Measurements from ENCODE around the gene BLVRB.
"Not testable (repeated sequence)": the region's sequence is repeated elsewhere in the genome, so short reads cannot be mapped to it uniquely, and the experiment has no call there.

BLVRB gene

DNA sequence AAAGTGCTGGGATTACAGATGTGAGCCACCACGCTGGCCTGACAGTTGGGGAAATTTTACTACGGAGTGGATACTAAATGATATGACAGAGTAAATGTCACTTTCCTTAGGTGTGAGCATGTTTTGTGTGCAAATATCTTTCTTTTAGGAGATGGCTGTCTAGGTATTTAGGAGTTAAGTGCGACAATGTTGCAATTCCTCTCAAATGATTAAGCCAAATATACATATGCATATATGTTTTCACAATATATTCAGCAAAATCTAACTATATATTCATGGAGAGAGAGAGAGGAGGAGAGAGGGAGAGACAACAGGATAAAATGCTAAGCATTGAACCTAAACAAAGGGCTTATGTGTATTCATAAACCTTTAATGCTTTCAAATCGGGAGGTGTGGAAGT, 16.0 kb downstream of the BLVRB start:
- no peak for DNase-seq (ENCODE audit: low spot score)

DNA sequence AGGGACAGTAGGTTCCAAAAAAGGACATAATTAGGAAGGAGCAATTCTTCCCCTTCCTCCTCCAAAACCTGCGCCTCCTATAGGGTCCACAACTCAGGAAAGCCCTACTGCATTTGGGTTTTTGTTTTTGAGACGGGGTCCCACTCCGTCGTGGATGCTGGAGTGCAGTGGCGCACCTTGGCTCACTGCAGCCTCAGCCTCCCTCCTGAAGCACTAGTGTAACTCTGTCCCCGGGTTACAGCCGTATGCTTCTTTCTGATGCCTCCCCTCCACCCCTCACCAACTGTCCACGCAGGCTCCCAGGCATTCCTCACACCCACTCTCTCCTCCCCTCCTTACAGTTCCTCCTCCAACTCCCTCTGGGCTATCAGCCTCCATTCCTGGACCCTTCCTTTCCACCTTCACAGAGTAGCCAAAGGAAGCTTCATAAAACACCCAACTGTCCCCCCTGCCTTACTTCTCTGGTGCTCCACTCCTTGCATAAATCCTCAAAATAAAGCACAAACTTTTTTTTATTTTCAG, 19.2 kb downstream of the BLVRB start:
- DNase-seq (ENCODE audit: low spot score), result no peak

DNA sequence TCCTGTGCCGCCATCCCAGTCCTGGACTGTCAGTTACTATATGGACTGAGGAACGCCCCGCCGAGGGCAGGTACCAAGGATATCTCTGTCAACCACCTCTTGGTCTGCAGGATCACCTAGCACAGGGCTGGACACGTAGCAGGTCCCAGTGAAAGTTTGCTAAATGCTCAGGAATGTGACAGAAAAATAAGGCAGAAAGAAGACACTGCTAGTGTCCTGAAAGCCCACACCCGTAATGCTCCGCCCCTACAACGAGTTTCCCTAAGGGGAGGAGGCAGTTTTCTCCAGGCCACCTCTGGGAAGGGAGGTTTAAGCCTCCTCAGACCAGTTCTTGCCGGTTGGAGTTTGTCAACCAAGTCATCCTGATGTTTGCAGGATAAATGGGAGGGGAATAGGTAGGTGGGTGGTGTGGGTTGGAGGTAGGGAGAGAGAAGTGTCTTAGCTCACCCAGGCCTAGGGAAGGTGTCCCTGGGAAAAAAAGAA, 19.7 kb downstream of the BLVRB start:
- DNase-seq (ENCODE audit: low spot score), result no peak

DNA sequence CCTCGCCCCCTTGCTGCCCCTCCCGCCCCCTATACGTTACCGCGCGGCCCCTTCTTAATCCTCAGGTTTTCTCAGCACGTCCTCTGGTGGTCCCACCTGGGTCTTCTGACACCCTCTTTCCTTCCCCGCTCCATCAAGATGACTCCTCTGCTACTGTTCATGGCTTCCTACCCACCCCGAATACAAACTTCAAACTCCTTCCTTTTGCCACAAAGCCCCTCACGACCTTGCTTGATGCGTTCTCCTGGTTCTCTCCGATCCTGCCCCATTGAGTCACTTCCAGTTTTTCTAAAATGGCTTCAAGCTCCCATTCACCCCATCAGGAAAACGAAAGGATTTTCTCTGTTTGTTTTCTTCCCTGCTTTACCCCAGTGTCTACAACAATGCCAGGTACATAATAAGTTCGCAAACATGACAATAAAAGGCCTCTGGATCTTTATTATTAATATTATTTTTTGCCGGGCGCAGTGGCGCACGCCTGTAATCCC, 20.7 kb downstream of the BLVRB start:
- DNase-seq (ENCODE audit: low spot score), result no peak

DNA sequence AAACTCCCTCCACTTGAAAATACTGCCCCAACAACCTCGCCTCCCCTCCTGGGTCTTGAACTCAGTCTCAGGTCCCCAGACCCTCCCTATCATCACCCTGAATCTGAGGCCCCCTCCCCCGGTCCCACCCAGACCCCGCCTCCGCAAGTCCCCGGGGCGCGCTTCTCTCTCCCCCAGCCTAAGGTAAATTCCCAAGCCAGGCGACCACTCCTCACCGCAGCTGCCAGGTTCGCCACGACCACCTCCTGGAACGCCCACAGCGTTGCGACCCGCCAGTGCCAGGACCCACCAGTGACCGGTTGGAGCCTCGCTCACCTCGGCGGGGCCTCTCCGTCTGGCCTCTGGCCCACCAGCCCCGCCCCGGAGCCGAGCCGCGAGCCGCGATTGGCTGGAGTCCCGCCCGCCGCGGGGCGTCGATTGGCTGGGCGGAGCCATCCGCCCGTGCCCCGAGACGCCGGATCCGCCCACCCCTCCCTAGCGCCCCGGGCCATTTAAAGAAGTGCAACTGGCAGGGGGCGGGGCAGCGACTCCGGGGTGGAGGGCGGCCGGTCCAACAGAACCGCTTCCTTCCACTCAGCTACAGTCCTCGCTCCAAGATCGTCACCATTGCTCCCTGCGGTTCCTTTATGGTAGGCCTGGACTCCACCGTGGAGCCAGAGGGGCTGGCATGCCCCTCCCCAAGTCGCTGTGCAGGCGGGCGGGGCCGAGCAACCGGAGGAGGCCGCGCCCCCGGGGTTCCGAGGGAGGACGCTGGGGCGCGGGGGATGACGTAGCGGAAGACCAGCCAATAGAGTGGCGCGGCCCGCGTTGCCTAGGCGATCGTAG, 21.3 kb downstream of the BLVRB start, which contains the start of gene SERTAD3:
Gene SERTAD3, minus strand, starts transcription at position 336 of the 825 bp plus-strand sequence. CDS start 2,255 bp downstream, outside the sequence.
- peak; percentile 95 for DNase-seq (ENCODE audit: low spot score)

DNA sequence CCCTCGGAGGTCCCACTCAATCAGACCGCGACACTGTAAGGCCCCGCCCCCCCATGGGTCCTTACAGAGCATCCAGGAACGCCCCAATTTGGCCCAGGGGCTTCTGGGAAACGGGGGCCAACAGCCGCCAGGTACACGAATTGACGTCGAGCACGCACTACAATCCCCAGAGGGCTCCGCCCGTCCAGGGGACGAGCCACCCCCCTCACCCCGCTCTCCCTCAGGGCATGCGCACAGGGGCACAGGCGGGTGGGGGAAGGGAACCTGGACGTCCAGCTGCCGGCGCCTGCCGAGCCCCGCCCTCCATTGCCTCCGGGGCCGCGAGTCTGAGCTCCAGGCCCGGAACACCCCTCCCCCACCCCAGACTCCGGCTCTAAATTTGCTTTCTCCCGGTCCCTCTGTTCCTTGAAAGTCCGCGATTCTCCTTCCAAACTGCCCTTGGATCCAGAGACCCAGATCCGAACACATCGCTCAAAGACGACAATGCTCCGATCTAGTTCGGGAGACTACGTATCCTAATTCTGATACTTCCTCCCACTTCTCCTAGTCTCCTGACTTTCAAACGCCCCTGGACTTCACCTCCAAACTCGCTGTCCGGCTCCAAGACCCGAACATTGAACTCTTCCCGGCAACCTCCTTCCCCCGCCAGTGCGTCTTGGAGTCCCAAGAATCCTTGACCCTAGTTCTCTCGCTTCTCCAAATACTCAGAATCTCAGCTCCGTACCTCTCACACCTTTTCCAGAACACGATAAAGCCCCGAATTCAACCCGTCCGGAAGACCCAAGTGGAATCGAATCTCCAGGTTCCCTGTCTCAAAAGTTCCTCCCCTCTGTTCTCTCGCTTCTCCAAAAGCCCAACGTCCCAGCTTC, 22.2 kb downstream of the BLVRB start:
- peak; percentile 99 for DNase-seq (ENCODE audit: low spot score)

DNA sequence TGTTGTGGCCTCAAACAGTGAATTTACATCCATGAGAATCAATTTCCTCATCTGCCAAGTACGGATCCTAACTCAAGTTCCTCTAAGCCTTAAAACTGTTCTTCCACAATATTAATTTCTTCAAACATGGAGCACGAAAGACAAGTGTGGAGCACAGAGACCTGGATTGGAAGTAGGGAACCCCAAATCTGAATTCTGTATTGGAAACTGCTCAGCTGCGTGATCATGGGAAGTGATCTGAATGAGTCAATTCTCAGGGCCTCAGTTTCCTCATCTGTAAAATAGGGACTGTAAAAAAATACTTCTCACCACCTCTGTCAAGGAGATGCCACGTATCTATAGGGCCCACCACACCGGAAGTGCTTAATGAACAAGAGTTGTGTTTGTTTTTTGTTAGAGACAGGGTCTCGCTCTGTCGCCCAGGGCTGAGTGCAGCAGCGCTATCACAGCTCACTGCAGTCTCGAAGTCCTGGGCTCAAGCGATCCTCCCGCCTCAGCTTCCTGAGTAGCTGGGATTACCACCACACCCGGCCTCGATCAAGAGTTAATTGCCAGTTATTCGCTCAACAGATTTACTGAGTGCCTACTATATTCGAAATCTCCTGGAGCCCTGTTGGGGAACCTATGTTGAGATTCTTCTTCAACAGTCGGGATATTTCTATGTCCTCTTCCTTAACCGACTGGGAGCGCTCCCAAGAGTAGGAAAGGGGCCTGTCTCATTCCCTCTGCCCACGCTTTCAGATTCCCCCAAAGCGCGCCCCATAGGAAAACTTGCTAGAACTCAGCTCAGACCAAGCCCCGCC, 23.0 kb downstream of the BLVRB start:
- DNase-seq (ENCODE audit: low spot score), result no peak

DNA sequence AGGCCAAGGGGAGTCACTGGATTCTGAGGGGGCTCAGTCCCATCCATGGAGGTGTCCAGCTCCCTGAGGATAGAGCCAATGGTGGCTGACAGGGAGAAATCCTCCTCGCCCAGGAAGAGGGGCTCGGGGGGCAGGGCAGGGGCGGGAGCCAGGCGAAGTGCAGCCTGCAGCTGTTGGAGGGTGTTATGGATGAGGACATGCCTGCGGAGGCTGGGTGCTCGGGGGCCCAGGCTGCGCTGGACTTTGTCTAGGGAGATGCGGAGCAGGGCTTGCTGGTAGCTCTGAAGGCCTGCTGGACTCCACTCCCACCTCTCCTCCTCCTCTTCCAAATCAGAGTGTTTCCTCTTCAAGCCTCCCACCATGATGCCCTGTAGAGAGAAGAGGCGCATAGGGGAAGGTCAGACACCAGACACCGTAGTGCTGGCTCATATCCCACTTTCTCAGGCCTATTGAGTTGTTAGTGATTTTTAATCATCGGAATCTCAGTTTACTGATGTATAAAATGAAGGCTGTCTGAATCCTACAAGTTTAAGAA, 23.8 kb downstream of the BLVRB start:
- no peak for DNase-seq (ENCODE audit: low spot score)

DNA sequence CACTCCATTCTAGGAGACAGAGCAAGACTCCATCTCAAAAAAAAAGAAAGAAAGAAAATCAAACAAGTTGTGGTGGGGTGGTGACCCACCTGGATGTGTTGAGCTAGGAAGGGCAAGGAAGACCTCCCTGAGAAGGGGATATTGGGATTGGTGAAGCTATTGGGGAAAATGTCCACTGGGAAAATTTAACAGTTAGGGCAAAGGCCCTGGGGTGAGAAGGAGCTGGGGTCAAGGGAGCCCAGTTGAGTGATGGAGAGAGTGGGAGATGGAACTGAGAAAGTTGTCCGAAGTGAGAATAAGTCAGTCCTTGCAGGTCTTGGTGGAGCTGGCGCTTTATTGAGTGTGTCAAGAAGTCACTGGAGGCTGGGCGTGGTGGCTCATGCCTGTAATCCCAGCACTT, 27.3 kb downstream of the BLVRB start:
- DNase-seq (ENCODE audit: low spot score), result no peak

DNA sequence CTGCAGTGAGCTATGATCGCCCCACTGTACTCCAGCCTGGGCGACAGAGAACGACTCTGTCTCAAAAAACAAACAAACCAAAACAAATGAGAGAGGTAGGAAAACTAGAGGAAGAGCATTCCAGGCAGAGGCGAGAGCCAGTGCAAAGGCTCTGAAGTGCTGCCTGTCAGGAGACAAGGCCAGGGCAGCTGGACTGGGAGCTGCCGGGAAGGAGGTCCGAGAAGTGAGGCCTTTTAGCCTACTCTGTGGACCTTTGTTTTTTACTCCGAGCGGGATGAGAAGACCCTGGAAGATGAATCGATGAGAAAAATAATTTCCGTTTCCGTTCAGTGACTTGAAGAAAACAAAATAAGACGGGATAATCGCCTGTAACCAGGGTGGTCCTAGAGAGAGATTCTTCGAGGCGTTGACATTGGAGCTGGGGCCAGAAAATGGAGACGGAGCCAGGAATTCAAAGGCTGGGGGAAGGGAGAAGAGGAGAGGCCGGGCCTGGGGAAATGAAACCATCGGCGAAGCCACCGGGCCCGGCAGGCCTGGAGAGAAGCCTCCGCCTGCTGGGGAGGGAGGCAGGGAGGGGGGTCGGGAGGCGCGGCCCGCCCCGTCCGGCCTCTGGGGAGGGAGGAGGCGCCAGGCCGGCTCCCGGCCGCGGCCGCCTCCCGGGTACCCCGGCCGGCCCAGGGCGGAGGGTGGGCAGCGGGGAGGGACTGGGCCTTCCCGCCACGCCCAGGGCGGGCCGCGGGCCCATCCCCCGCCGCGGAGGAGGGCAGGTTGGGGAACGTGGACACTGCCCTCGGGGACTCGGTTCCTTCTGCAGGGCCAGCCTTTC, 31.9 kb downstream of the BLVRB start:
- peak; percentile 39 for DNase-seq (ENCODE audit: low spot score)

DNA sequence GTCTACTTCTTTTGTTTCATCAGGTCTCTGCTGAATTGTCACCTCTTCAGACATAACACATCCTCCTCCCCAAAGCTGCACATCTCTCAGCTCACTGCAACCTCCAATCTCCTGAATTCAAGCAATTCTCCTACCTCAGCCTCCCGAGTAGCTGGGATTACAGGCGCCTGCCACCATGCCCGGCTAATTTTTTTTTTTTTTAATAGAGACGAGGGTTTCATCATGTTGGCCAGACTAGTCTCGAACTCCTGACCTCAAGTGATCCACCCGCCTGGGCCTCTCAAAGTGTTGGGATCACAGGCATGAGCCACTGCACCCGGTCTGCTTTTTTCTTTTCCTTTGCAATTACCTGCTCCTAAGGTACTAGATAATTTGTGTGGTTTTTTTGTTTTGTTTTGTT, 32.8 kb downstream of the BLVRB start:
- DNase-seq (ENCODE audit: low spot score), result not testable (repeated sequence)

DNA sequence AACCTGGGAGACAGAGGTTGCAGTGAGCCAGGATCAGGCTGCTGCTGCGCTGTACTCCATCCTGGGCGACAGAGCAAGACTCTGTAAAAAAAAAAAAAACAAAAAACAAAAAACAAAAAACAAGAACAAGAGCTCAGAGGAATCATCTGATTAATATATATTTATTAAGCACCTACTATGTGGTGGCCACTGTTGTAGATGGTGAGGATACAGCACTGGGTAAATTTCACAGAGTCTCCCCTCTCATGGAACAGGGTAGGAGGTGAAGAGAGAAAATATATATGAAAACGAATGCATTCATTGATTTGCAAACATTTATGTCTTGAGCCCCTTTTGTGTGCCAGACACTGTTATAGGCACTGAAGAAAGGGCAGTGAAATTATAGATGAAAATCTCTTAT, 33.8 kb downstream of the BLVRB start:
- DNase-seq (ENCODE audit: low spot score), result no peak

DNA sequence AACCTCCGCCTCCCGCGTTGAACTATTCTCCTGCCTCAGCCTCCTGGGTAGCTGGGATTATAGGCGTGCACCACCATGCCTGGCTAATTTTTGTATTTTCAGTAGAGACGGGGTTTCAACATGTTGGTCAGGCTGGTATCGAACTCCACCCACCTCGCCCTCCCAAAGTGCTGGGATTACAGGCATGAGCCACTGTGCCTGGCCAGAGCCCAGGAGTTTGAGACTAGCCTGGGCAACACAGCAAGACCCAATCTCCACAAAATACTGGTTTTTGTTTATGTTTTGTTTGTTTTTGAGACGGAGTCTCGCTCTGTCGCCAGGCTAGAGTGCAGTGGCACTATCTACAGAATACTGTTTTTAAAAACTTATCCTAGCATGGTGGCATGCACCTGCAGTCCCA, 35.3 kb downstream of the BLVRB start:
- DNase-seq (ENCODE audit: low spot score), result not testable (repeated sequence)

DNA sequence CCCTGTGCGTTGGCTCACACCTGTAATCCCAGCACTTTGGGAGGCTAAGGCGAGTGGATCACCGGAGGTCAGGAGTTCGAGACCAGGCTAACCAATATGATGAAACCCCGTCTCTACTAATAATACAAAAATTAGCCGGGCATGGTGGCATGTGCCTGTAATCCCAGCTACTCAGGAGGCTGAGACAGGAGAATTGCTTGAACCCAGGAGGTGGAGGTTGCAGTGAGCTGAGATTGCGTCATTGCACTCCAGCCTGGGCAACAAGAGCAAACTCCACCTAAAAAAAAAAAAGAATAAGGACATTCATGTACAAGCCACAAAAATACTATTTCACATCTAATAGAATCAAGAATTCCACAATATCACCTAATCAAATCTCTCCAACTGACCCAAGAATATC, 37.3 kb downstream of the BLVRB start:
- not testable (repeated sequence) for DNase-seq (ENCODE audit: low spot score)

DNA sequence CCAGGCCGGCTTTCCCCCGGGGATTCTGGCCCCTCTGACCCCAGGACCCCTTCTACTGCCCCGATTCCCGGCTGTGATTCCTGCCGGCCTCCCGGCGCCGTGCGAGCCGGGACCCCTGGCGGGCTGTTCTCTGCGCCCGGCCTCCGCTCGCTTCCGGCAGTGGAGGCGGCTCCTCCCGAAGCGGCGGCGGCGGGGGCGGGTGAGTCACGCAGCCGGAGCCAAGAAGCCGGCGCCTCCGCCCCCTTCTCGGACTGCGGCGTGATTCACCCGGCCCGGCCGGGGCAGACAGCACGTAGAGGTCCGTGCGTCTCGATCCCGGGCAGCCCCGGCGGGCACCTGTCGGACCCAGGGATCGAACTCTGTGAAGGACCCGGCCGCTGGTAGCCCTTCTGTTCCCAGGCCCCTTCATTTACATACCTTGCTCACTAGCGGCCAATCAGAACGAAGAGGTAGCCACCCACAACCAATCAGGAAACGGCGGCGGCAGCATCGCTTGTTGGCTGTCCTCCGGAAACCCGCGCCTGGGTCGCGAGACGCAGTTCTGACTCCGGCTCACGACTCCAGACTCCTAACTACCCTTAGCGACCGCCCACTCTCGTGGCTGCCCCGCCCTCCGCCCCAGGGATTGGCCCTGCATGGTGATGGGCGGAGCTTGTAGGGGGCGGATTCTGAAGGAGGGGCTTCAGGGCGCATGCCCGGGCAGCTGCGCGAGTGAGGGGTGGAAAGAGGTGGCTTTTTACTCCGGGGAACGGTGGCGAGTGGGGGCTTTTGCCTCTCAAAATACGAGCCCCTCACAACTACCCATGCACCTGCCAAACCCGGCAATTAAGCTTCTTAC, 39.9 kb downstream of the BLVRB start, which contains the start of gene SERTAD1:
Gene SERTAD1, minus strand, starts transcription at position 543 of the 838 bp plus-strand sequence. CDS start 2,446 bp downstream, outside the sequence.
- peak; percentile 100 for DNase-seq (ENCODE audit: low spot score)

DNA sequence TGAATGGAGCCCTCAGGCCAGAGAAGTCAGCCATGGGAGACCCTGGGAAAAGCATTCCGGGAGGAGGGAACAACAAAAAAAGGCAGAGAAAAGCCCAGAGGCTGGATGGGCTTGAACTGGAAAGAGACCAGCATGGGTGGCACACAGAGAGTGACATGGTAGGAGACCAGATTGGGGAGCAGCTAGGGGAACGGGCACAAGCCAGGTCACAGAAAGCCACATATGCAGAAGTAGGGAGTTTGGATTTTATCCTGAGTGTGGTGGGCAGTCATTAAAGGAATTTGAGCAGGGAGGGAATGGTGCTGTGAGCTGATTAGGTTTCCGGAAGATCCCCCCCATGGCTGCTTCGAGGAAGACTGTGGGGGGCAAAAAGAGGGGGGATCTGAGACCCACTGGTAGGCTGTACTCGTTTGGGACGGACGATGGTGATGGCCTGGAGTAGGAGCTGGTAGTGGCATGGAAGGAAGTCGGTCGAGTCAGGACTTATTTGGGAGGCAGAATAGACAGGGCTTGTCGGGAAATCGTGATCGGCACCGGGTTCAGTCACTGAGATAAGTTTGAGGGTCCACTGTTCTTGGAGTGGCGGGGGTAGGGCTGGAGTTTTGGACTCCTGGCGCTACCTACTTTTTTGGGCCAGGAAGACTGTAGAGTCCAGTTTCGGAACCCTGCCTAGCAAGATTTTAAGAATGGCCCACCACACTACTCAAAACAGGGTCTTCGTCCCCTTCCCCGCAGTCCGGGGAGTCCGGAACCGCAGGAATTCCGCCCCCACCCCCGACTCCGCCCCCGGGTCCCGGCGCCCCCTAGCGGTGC, 40.7 kb downstream of the BLVRB start:
- no peak for DNase-seq (ENCODE audit: low spot score)

DNA sequence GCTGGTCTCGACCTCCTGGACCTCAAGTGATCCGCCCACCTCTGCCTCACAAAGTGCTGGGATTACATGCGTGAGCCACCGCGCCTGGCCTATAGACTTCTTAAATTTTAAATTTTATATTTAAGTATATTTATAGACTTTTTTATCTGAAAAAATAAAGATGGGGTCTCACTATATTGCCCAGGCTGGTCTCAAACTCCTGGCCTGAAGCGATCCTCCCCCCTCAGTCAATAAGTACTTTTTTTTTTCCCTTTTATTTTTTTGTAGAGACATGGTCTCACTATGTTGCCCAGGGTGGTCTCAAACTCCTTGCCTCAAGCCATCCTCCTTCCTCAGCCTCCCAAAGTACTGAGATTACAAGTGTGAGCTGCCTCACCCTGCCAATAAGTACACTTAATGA, 41.6 kb downstream of the BLVRB start:
- no peak for DNase-seq (ENCODE audit: low spot score)

DNA sequence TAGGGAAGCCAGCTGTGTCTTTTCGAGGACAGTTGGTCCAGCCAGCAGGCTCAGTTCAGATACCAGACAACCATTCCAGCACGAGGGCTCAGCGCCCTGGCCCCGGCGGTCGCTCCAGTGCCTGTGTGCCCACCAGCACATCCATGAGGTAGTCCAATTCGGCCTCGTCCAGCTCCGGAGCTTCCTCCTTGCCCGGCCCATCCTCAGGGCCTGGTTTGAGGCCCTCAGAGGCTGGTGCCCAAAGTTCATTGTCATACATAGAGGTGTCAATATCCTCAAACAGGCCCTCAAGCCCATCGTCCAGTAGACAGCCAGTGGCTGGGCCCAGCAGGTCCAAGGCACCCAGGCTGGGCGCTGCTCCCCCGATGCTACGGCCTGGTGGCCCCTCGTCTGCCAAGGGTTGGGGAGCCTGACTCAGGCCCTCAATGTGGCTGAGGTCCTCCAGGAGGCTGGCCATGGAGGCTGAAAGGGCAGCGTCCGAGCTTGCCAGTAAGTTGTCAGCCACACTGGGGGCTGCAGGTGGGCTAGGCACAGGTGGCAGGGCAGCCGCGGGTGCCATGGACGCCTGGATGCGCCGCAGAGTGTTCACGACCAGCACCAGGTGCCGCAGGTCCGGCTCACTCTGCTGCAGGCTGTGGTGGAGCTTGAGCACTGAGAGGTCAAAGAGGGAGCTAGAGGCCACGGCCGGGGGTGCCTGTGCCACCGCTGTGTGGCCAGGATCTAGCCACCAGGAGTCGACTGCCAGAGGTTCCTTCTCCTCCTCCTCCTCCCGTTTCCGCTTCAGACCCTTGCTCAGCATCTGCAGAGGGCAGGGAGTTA, 42.6 kb downstream of the BLVRB start:
- DNase-seq (ENCODE audit: low spot score), result no peak

Data from CD4-positive, alpha-beta T cell treated with Interleukin-15 for 4 hours (primary cell).